Fibroblast of pulmonary artery (primary cell): ENCODE results near the gene SLC8A1.

Experiments
- DNase-seq: peaks from one replicate; pipeline ENCODE4 v3.0.0-alpha.2; 2010; ENCODE audit warnings: low read depth
- H3K4me3 ChIP-seq: replicated peaks from 2 replicates; pipeline ENCODE4 v1.5.1; 2011; ENCODE audit warnings: low read depth, mild to moderate bottlenecking, control low read depth, low read length, moderate library complexity
- CTCF ChIP-seq: IDR thresholded peaks from 2 replicates; pipeline ENCODE4 v1.5.1; 2011; ENCODE audit warnings: mild to moderate bottlenecking, control low read depth, low read length, inconsistent platforms; ENCODE audit errors: missing control alignments

Gene SLC8A1

DNA sequence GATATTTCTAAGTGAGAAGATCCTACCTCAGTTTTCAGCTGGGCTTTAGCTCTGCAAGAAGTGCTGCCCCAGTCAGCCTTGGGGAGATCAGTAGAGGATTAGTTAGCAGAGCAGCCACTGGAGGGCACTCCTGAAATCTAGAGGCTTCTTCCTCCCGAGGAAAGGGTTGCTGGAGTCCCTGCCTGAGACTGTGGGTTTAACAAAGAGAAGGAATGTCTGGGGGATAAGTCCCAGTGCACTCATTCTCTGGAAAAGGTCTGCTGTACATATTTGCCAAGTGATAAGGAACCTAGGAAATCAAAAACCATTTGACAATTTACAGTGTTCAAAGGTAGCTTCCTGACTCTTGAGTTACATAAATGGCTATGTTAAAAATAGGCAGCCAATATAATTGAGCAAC, 207.2 kb downstream of the SLC8A1 start:
- no peak overlapping the region for H3K4me3 ChIP-seq
- TF ChIP-seq CTCF: peak; percentile 76
- DNase-seq: peak; percentile 77

DNA sequence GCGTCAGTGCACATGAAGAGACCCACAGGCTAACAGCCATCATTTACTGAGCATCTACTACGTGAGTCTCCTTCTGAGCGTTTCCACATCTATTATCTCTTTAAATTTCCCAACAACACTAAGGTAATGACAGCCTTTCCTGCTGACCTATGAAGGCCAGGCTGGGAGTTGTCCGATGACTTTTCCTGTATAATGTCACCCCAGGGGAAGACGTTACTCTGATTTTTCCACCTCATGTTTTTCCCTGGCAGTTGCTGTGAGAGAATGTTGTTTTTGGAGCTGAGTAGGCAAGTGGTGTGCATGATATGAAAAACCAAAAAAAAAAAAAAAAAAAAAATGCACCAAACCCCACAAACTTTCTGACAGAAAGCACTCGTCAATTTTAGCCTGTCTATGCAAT, 207.6 kb downstream of the SLC8A1 start:
- TF ChIP-seq CTCF: no peak
- H3K4me3 ChIP-seq: no peak overlapping the region
- peak; percentile 24 for DNase-seq

DNA sequence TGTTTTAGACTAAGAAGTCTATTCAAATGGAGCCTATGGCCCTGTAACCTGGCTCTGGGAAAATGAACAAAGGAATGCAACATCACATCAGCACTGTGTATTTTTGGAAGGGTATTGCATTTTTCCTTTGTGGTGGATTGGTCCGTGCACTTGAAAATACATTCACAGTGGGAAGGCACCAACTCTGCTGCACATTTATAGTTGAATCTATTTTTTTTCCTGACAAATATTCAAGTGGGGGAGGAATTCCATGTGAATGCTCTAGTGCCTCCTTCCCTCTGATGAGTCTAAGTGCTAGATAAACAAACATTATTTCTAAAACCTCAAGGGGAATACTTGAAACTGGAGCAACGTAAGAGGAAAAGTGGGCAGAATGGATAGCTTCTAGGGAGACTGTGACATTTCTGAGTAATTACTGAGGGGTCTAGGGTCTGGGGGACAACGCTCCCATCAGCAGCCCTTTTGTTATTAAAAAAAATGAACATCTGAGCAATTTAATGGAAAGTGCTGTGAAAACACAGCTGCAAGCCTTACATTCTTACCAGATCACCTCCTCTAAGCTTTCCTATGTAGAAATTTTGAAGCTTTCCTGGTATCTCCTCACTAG, 208.2 kb downstream of the SLC8A1 start:
- no peak for TF ChIP-seq CTCF
- H3K4me3 ChIP-seq: no peak overlapping the region
- peak; percentile 39 for DNase-seq

GRCh38 chr2:40242315-40242714, 209.6 kb downstream of the SLC8A1 start:
- DNase-seq: no peak
- TF ChIP-seq CTCF: no peak
- H3K4me3 ChIP-seq: no peak overlapping the region

- DNase-seq: peak; percentile 96
- H3K4me3 ChIP-seq: no peak overlapping the region
- no peak for TF ChIP-seq CTCF
Observed at GRCh38 chr2:40240070-40240469, 211.8 kb downstream of the SLC8A1 start.

GRCh38 chr2:40230707-40231432, 221.0 kb downstream of the SLC8A1 start:
- peak; percentile 16 for DNase-seq
- no peak overlapping the region for H3K4me3 ChIP-seq

More at GRCh38 chr2:40230707-40231432, 221.0 kb downstream of the SLC8A1 start:
- no peak for TF ChIP-seq CTCF
